ENCODE results near the gene SH2D2A.

GRCh38 chr1:156856282-156856785, 39.7 kb upstream of the SH2D2A start:
- TF ChIP-seq CTCF (IDR thresholded peaks at IDR 0.05; ENCODE audit: poor library complexity), result no peak
- no peak for TF ChIP-seq EZH2phosphoT487 (IDR thresholded peaks at IDR 0.05; ENCODE audit: low read depth, severe bottlenecking, unreplicated experiment)
- TF ChIP-seq EZH2 (IDR thresholded peaks at IDR 0.05; ENCODE audit: borderline replicate concordance), result no peak
